CD4-positive, alpha-beta memory T cell (primary cell): Measurements from ENCODE around the gene PRSS37. TPM values are rescaled to one million over a fixed set of nuclear protein-coding genes. Genes with fewer than 3 reads are reported as not detected.
A peak's percentile ranks its signal among the peaks of the same experiment; 100 is the strongest.

Source experiments
- CTCF ChIA-PET: fragments of 350-600 bp; sonication (Branson Sonifier 250); formaldehyde crosslinking; loops from one replicate; lab custom pipeline; 2021; ENCODE audit warnings: inconsistent platforms; ENCODE audit not compliant: partially characterized antibody; lab: Charles Lee
- POLR2A ChIA-PET: fragments of 350-600 bp; sonication (Branson Sonifier 250); formaldehyde crosslinking; loops from one replicate; lab custom pipeline; 2021; ENCODE audit not compliant: partially characterized antibody; lab: Charles Lee
- DNase-seq, 5 donors: peaks; one replicate each; pipeline versions ENCODE4 v3.0.0 to v3.0.0-alpha.2; 2020 to 2022; ENCODE audit warnings: mixed read lengths in 1 of 5
- H3K27ac ChIP-seq: one replicate; pipeline ENCODE4 v1.7.0; 2013; ENCODE audit warnings: low read depth, low read length
- H3K27me3 ChIP-seq: 2 replicates; pipeline ENCODE4 v1.7.0; 2013; ENCODE audit warnings: mild to moderate bottlenecking, low read length, moderate library complexity; ENCODE audit not compliant: insufficient read depth
- H3K36me3 ChIP-seq: 2 replicates; pipeline ENCODE4 v1.7.0; 2013; ENCODE audit warnings: mild to moderate bottlenecking, low read length, moderate library complexity; ENCODE audit not compliant: insufficient read depth
- H3K4me1 ChIP-seq: 2 replicates; pipeline ENCODE4 v1.7.0; 2013; ENCODE audit warnings: mild to moderate bottlenecking, low read length, moderate library complexity; ENCODE audit not compliant: insufficient read depth
- H3K4me3 ChIP-seq, 2 donors: one replicate each; pipeline ENCODE4 v1.7.0; 2013; ENCODE audit warnings: low read length in 2 of 2, mild to moderate bottlenecking in 1 of 2
- H3K9me3 ChIP-seq, 2 donors: one replicate each; pipeline ENCODE4 v1.7.0; 2013; ENCODE audit warnings: low read length in 2 of 2, control low read depth in 1 of 2; ENCODE audit not compliant: control insufficient read depth in 1 of 2
- H3K27ac Mint-ChIP-seq, 7 donors: one replicate each; pipeline ENCODE4 v1.8.0; 2020 to 2021; ENCODE audit warnings: mixed read lengths in 7 of 7, mild to moderate bottlenecking in 6 of 7, inconsistent platforms in 3 of 7, moderate library complexity in 3 of 7
- H3K27me3 Mint-ChIP-seq, 2 donors: one replicate each; pipeline ENCODE4 v1.8.0; 2020 to 2021; ENCODE audit warnings: mixed read lengths in 2 of 2
- H3K36me3 Mint-ChIP-seq, 2 donors: one replicate each; pipeline ENCODE4 v1.8.0; 2020 to 2021; ENCODE audit warnings: mixed read lengths in 2 of 2, inconsistent platforms in 1 of 2, mild to moderate bottlenecking in 1 of 2
- H3K4me1 Mint-ChIP-seq, 4 donors: one replicate each; pipeline ENCODE4 v1.8.0; 2020 to 2021; ENCODE audit warnings: mixed read lengths in 4 of 4, mild to moderate bottlenecking in 1 of 4
- H3K4me3 Mint-ChIP-seq, 8 donors: one replicate each; pipeline ENCODE4 v1.8.0; 2020 to 2021; ENCODE audit warnings: mixed read lengths in 8 of 8, mild to moderate bottlenecking in 7 of 8, moderate library complexity in 6 of 8, inconsistent platforms in 3 of 8
- H3K9me3 Mint-ChIP-seq, 8 donors: one replicate each; pipeline ENCODE4 v1.8.0; 2020 to 2021; ENCODE audit warnings: mixed read lengths in 8 of 8, mild to moderate bottlenecking in 5 of 8, inconsistent platforms in 3 of 8, moderate library complexity in 1 of 8
- intact Hi-C: fragments of 100-400 bp; cut with micrococcal nuclease; formaldehyde crosslinking; loops from one replicate; pipeline ENCODE4 v1.15.1; 2023
- polyA plus RNA-seq, 2 donors: library from polyadenylated mRNA; unstranded; fragments of 300-500 nt; fragmentation: Illumina TruSeq; gene quantifications; one replicate each; pipeline ENCODE4 v1.2.3, GENCODE V29; 2021
- total RNA-seq, 2 experiments: library from RNA; stranded (reverse); gene quantifications; one replicate each; pipeline ENCODE4 v1.2.3, GENCODE V29; 2021

The PRSS37 gene
- total and polyA plus RNA-seq, 4 experiments from 2014 or later = 0.16 TPM; not detected in 3

GRCh38 chr7:141874787-141875186 lies 33.5 kb upstream of the PRSS37 start:
- Mint-ChIP-seq H3K27me3 (no peaks in the 10 kb centered on the region), H3K27ac (no peak overlapping the region), H3K36me3 (no peaks in the 10 kb centered on the region), H3K9me3 (peaks cover 0 to 21% (median 7%) of the 10 kb centered on the region in 8 donors), H3K4me3 (no peak overlapping the region), H3K4me1 (no peaks in the 10 kb centered on the region)
- no peak for DNase-seq
- Histone ChIP-seq H3K9me3 (no peaks in the 10 kb centered on the region), H3K27ac (no peak overlapping the region), H3K4me1 (no peaks in the 10 kb centered on the region), H3K36me3 (no peaks in the 10 kb centered on the region), H3K4me3 (no peak overlapping the region), H3K27me3 (no peaks in the 10 kb centered on the region)
- intact Hi-C loops = no loop called here
- POLR2A ChIA-PET = no interaction called here
- CTCF ChIA-PET = no interaction called here

GRCh38 chr7:141872931-141873330 lies 31.6 kb upstream of the PRSS37 start:
- H3K9me3 Mint-ChIP-seq = peaks cover 0 to 27% (median 7%) of the 10 kb centered on the region in 8 donors
- H3K4me1 Mint-ChIP-seq = no peaks in the 10 kb centered on the region
- Histone ChIP-seq H3K4me1 (no peaks in the 10 kb centered on the region), H3K4me3 (no peak overlapping the region), H3K36me3 (no peaks in the 10 kb centered on the region), H3K27ac (no peak overlapping the region), H3K27me3 (no peaks in the 10 kb centered on the region), H3K9me3 (no peaks in the 10 kb centered on the region)
- CTCF ChIA-PET = no interaction called here
- intact Hi-C loops = no loop called here
- no peaks in the 10 kb centered on the region for H3K36me3 Mint-ChIP-seq
- no peaks in the 10 kb centered on the region for H3K27me3 Mint-ChIP-seq
- H3K27ac Mint-ChIP-seq = peak overlapping the region in 1 of 7 donors; percentile 2
- POLR2A ChIA-PET = no interaction called here
- no peak for DNase-seq
- H3K4me3 Mint-ChIP-seq = no peak overlapping the region

- no peak for DNase-seq
- Histone ChIP-seq H3K27ac (no peak overlapping the region), H3K9me3 (no peaks in the 10 kb centered on the region), H3K27me3 (no peaks in the 10 kb centered on the region), H3K4me1 (no peaks in the 10 kb centered on the region), H3K36me3 (no peaks in the 10 kb centered on the region), H3K4me3 (no peak overlapping the region)
- intact Hi-C loops = no loop called here
- no peaks in the 10 kb centered on the region for H3K4me1 Mint-ChIP-seq
- no peak overlapping the region for H3K27ac Mint-ChIP-seq
- ChIA-PET CTCF (no interaction called here), POLR2A (no interaction called here)
- H3K4me3 Mint-ChIP-seq = no peak overlapping the region
- H3K9me3 Mint-ChIP-seq = peaks cover 0 to 36% (median 7%) of the 10 kb centered on the region in 8 donors
- H3K27me3 Mint-ChIP-seq = no peaks in the 10 kb centered on the region
- H3K36me3 Mint-ChIP-seq = no peaks in the 10 kb centered on the region
Measured at GRCh38 chr7:141866974-141867373, 25.7 kb upstream of the PRSS37 start.

GRCh38 chr7:141864765-141865447 lies 23.6 kb upstream of the PRSS37 start:
- H3K27ac ChIP-seq = no peak overlapping the region
- no peak for DNase-seq
- ChIA-PET CTCF (no interaction called here), POLR2A (no interaction called here)
- no peak overlapping the region for H3K27ac Mint-ChIP-seq
- no peaks in the 10 kb centered on the region for H3K4me1 ChIP-seq
- no peaks in the 10 kb centered on the region for H3K36me3 Mint-ChIP-seq
- no peaks in the 10 kb centered on the region for H3K9me3 ChIP-seq
- H3K9me3 Mint-ChIP-seq = peaks cover 0 to 25% (median 4%) of the 10 kb centered on the region in 8 donors
- H3K4me3 ChIP-seq = no peak overlapping the region
- no peaks in the 10 kb centered on the region for H3K4me1 Mint-ChIP-seq
- no peaks in the 10 kb centered on the region for H3K27me3 ChIP-seq
- no peaks in the 10 kb centered on the region for H3K36me3 ChIP-seq
- H3K27me3 Mint-ChIP-seq = no peaks in the 10 kb centered on the region
- H3K4me3 Mint-ChIP-seq = no peak overlapping the region
- intact Hi-C loops = no loop called here

- no peaks in the 10 kb centered on the region for H3K9me3 ChIP-seq
- no peak for DNase-seq
- H3K27ac Mint-ChIP-seq = no peak overlapping the region
- peaks cover 0 to 3% of the 10 kb centered on the region in 2 donors for H3K36me3 Mint-ChIP-seq
- no peak overlapping the region for H3K27ac ChIP-seq
- no peaks in the 10 kb centered on the region for H3K27me3 ChIP-seq
- no peaks in the 10 kb centered on the region for H3K4me1 ChIP-seq
- intact Hi-C loops = no loop called here
- ChIA-PET POLR2A (no interaction called here), CTCF (no interaction called here)
- no peak overlapping the region for H3K4me3 ChIP-seq
- peaks cover 3 to 35% (median 18%) of the 10 kb centered on the region in 8 donors for H3K9me3 Mint-ChIP-seq
- no peaks in the 10 kb centered on the region for H3K36me3 ChIP-seq
- peaks cover 0 to 2% of the 10 kb centered on the region in 2 donors for H3K27me3 Mint-ChIP-seq
- no peak overlapping the region for H3K4me3 Mint-ChIP-seq
- H3K4me1 Mint-ChIP-seq = no peaks in the 10 kb centered on the region
Measured at GRCh38 chr7:141860207-141860606, 18.9 kb upstream of the PRSS37 start.

GRCh38 chr7:141847996-141848395 lies 6.7 kb upstream of the PRSS37 start:
- no peak for DNase-seq
- POLR2A ChIA-PET = no interaction called here
- Histone ChIP-seq H3K9me3 (no peaks in the 10 kb centered on the region), H3K4me3 (no peak overlapping the region), H3K4me1 (no peaks in the 10 kb centered on the region), H3K27ac (no peak overlapping the region), H3K27me3 (no peaks in the 10 kb centered on the region), H3K36me3 (no peaks in the 10 kb centered on the region)
- no peak overlapping the region for H3K4me3 Mint-ChIP-seq
- H3K36me3 Mint-ChIP-seq = peaks cover 0 to 3% of the 10 kb centered on the region in 2 donors
- no peaks in the 10 kb centered on the region for H3K4me1 Mint-ChIP-seq
- H3K9me3 Mint-ChIP-seq = peaks cover 3 to 37% (median 14%) of the 10 kb centered on the region in 8 donors
- CTCF ChIA-PET = interaction anchor here (1.4 kb wide), 1 partner anchor 10 kb away, joined by 3 read pairs; no protein-coding TSS in a partner anchor
- no peak overlapping the region for H3K27ac Mint-ChIP-seq
- no peaks in the 10 kb centered on the region for H3K27me3 Mint-ChIP-seq
- intact Hi-C loops = no loop called here

- H3K27ac ChIP-seq = no peak overlapping the region
- no peaks in the 10 kb centered on the region for H3K4me1 ChIP-seq
- H3K36me3 ChIP-seq = no peaks in the 10 kb centered on the region
- Mint-ChIP-seq H3K27me3 (no peaks in the 10 kb centered on the region), H3K9me3 (peaks cover 3 to 17% (median 11%) of the 10 kb centered on the region in 8 donors), H3K4me1 (no peaks in the 10 kb centered on the region), H3K36me3 (peaks cover 0 to 3% of the 10 kb centered on the region in 2 donors), H3K27ac (no peak overlapping the region), H3K4me3 (no peak overlapping the region)
- DNase-seq = no peak
- CTCF ChIA-PET = no interaction called here
- POLR2A ChIA-PET = no interaction called here
- no peak overlapping the region for H3K4me3 ChIP-seq
- no peaks in the 10 kb centered on the region for H3K9me3 ChIP-seq
- intact Hi-C loops = no loop called here
- no peaks in the 10 kb centered on the region for H3K27me3 ChIP-seq
Measured at GRCh38 chr7:141844256-141844655, 3.0 kb upstream of the PRSS37 start.
